ENCODE results near the gene ISCA1.

DNA sequence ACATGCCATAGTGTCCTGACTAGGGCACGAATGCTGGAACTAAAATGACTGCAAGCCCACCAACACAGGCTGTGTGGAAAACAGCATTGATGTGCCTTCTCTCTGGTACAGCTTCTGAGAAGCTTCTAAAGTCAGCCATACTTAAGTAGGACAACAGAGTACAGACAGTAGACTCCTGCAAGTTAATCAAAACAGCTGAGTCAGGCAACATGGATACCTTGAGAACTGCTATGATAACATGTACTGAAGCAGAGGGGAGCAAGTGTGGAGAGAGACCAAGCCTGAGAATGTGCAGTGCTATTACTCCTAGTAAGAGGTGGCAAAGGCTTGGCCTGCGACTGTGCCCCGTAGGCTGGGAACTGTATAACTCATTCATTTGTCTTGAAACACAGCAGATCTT, 2.5 kb downstream of the ISCA1 start:
- TF ChIP-seq, protein P1, sequence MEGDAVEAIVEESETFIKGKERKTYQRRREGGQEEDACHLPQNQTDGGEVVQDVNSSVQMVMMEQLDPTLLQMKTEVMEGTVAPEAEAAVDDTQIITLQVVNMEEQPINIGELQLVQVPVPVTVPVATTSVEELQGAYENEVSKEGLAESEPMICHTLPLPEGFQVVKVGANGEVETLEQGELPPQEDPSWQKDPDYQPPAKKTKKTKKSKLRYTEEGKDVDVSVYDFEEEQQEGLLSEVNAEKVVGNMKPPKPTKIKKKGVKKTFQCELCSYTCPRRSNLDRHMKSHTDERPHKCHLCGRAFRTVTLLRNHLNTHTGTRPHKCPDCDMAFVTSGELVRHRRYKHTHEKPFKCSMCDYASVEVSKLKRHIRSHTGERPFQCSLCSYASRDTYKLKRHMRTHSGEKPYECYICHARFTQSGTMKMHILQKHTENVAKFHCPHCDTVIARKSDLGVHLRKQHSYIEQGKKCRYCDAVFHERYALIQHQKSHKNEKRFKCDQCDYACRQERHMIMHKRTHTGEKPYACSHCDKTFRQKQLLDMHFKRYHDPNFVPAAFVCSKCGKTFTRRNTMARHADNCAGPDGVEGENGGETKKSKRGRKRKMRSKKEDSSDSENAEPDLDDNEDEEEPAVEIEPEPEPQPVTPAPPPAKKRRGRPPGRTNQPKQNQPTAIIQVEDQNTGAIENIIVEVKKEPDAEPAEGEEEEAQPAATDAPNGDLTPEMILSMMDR (optimal IDR thresholded peaks at IDR 0.05 in 1 of 3, IDR thresholded peaks at IDR 0.05 in 1 of 3, conservative IDR thresholded peaks at IDR 0.05 in 1 of 3; ENCODE audit: extremely low read depth in 1 of 3, insufficient read depth in 2 of 3, low read length in 3 of 3) = no peak
- TF ChIP-seq EZH2 (IDR thresholded peaks at IDR 0.05; ENCODE audit: low read length) = no peak
